A549 (cell line): Measurements from ENCODE around the gene PLCH1.

Experiments
- CEBPB ChIP-seq, 2 experiments: fragments of >200 bp in 1 of 2; sonication (Bioruptor Twin) in 1 of 2; formaldehyde crosslinking in 1 of 2; IDR thresholded peaks; 2 replicates each; pipeline ENCODE4 v1.6.1; 2012 to 2016
- CTCF ChIP-seq: fragments of >200 bp; sonication (Bioruptor Twin); formaldehyde crosslinking; IDR thresholded peaks from 3 replicates; pipeline ENCODE4 v1.5.1; 2016
- MAZ ChIP-seq: fragments of 150-350 bp; IDR thresholded peaks from 2 replicates; pipeline ENCODE4 v1.6.1; 2014; ENCODE audit warnings: antibody characterized with exemption, low read depth, low read length, borderline replicate concordance
- POLR2AphosphoS2 ChIP-seq: conservative IDR thresholded peaks from 2 replicates; pipeline ENCODE4 v1.6.1; 2012; ENCODE audit warnings: low read length, improper control_type of control experiment, inconsistent platforms
- REST ChIP-seq: fragments of 200-600 bp; sonication (generic); IDR thresholded peaks from 2 replicates; pipeline ENCODE4 v1.6.1; 2016; ENCODE audit warnings: antibody characterized with exemption, mild to moderate bottlenecking, moderate library complexity
- RFX5 ChIP-seq: fragments of 450-650 bp; IDR thresholded peaks from 2 replicates; pipeline ENCODE4 v1.7.1; 2014; ENCODE audit warnings: antibody characterized with exemption, mild to moderate bottlenecking, moderate library complexity

- TF ChIP-seq CTCF (no peak), MAZ (no peak), CEBPB (IDR thresholded peaks at IDR 0.05) (no peak), REST (no peak), RFX5 (no peak), POLR2AphosphoS2 (no peak)
Observed at GRCh38 chr3:155634121-155634719, 110.7 kb downstream of the PLCH1 start.
